Astrocyte of the cerebellum (primary cell): Measurements from ENCODE around the gene STAB2.

Experiments used
- DNase-seq: peaks from one replicate; pipeline ENCODE4 v3.0.0-alpha.2; 2011; ENCODE audit warnings: low read depth
- H3K4me3 ChIP-seq: 2 replicates; pipeline ENCODE4 v1.5.1; 2011; ENCODE audit warnings: mild to moderate bottlenecking, low read depth, low read length, moderate library complexity
- CTCF ChIP-seq: IDR thresholded peaks from 2 replicates; pipeline ENCODE4 v1.5.1; 2012; ENCODE audit warnings: low read length, low read depth, moderate library complexity, mild to moderate bottlenecking; ENCODE audit errors: missing control alignments
- in situ Hi-C: cut with HindIII; loops from 2 replicates; pipeline ENCODE4 v1.10.0; 2017; ENCODE audit warnings: low sequenced_read_pairs

Gene STAB2

GRCh38 chr12:103743788-103744187, 156.7 kb downstream of the STAB2 start:
- DNase-seq, result no peak
- in situ Hi-C loops, result no loop called here
- TF ChIP-seq CTCF, result no peak
- no peak overlapping the region for H3K4me3 ChIP-seq

DNA sequence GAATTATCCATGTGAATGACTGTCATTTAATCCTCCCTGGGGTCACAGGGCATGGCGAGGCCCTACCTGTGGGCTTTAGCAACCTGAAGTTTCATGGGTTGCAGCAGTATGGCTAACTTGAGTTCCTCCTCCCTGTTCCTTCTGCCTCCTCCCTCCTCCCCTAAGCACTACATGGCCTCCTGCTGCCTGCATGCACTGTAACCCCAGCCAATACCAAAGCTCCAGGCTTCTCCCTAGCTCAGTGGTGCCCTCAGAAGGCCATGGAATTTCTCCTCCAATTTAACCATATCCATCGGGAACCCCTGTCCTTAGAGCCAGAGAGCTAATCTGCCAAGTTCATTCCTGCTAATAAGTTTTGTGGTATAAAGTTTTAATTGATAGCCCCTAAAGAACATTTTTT, 158.9 kb downstream of the STAB2 start:
- in situ Hi-C loops, result no loop called here
- no peak overlapping the region for H3K4me3 ChIP-seq
- no peak for TF ChIP-seq CTCF
- no peak for DNase-seq

GRCh38 chr12:103748002-103748401, 160.9 kb downstream of the STAB2 start:
- no peak overlapping the region for H3K4me3 ChIP-seq
- no peak for TF ChIP-seq CTCF
- no peak for DNase-seq
- in situ Hi-C loops, result no loop called here

DNA sequence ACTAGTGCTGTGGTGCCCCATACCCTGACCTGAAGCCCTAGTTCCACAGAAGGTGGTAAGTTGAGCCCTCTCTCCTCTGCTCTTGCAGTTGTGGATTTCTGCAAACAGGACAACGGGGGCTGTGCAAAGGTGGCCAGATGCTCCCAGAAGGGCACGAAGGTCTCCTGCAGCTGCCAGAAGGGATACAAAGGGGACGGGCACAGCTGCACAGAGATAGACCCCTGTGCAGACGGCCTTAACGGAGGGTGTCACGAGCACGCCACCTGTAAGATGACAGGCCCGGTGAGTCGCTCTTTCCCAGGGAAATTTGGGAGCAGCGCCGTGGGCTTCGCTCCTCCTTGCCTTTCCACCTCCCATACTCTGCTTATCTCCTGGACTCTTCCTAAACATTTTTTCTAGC, 161.8 kb downstream of the STAB2 start:
- no peak overlapping the region for H3K4me3 ChIP-seq
- in situ Hi-C loops, result no loop called here
- TF ChIP-seq CTCF, result no peak
- DNase-seq, result no peak

DNA sequence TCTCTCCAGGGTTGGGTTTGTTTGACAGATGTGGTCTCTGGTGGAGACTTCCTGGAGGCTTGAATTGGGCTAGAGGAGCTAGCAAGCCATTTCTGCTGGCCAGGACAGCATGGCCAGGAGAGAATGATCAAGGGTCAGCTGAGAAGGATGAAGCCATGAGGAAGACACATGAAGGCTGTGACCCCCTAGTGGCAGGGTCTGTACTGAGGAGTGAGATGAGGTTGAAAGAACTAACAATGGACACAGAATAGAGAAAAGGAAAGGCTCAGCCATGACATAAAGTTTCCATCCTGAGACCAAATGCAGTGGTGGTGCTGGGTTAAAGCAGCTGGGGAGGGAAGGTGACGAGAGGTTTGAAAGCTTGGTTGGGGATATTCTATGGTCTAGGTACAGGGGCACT, 164.1 kb downstream of the STAB2 start:
- in situ Hi-C loops, result no loop called here
- no peak overlapping the region for H3K4me3 ChIP-seq
- peak; percentile 4 for TF ChIP-seq CTCF
- DNase-seq, result no peak

DNA sequence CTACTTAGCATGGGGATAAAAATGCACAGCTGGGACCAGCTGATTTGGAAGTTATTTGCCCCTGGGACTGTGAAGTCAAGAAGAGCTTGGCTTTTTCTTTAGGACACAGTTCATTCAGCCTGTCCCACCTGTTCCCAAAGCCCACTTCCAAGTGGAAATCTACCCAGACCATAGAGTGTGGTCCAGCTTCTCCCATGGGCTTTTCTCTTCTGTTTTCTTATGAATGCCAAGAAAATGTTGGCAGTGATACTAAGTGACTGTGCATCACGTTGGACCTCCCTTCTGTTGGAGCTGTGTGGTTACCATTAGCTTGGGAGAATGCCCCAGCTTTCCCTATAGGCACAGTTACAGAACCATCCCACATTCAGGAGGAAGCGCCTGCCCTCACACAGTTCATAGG, 164.5 kb downstream of the STAB2 start:
- DNase-seq, result no peak
- no peak for TF ChIP-seq CTCF
- H3K4me3 ChIP-seq, result no peak overlapping the region
- in situ Hi-C loops, result no loop called here

DNA sequence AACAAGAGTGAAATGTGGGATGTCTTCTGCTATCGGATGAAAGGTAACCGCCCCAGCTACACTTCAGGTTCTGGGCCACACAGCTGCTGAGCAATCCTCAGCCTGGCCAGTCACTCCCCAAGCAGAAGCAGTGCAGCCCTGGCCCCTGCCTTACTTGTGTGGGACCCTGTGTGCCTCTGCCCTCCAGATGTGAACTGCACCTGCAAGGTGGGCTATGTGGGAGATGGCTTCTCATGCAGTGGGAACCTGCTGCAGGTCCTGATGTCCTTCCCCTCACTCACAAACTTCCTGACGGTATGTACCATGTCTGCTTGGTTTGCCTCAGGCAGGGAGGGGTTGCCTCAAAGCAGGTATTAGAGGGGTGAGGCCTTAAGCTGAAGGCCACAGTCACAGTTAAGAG, 168.4 kb downstream of the STAB2 start:
- DNase-seq, result no peak
- in situ Hi-C loops, result no loop called here
- H3K4me3 ChIP-seq, result no peak overlapping the region
- no peak for TF ChIP-seq CTCF
